ENCODE data around the gene ZSCAN10. TPM values are rescaled to one million over a fixed set of nuclear protein-coding genes. Genes with fewer than 3 reads are reported as not detected.
"Not testable (repeated sequence)": the region's sequence is repeated elsewhere in the genome, so short reads cannot be mapped to it uniquely, and the experiment has no call there.

The ZSCAN10 gene
- total RNA-seq, 1 donor from 2014 or later: not detected

- Histone ChIP-seq H3K4me3 (no peak overlapping the region), H3K27ac (no peak overlapping the region), H3K4me1 (no peaks in the 10 kb centered on the region), H3K9me3 (no peaks in the 10 kb centered on the region), H3K27me3 (no peaks in the 10 kb centered on the region), H3K36me3 (no peaks in the 10 kb centered on the region)
- no peak for DNase-seq (ENCODE audit: low spot score in 2 of 2)
- no peak for TF ChIP-seq CTCF (IDR thresholded peaks at IDR 0.05)
- intact Hi-C loops (cut with DNase I): no loop called here
Observed at GRCh38 chr16:3084491-3084890, 14.6 kb downstream of the ZSCAN10 start.

- DNase-seq (ENCODE audit: low spot score in 2 of 2); H3K4me3 ChIP-seq; H3K4me1 ChIP-seq; intact Hi-C loops (cut with DNase I); H3K27me3 ChIP-seq; H3K36me3 ChIP-seq; H3K27ac ChIP-seq; H3K9me3 ChIP-seq: not testable (repeated sequence)
Observed at GRCh38 chr16:3083408-3083807, 15.7 kb downstream of the ZSCAN10 start.

GRCh38 chr16:3081957-3082356 is 17.1 kb downstream of the ZSCAN10 start:
- H3K4me1 ChIP-seq; H3K27me3 ChIP-seq; H3K27ac ChIP-seq; H3K9me3 ChIP-seq; intact Hi-C loops (cut with DNase I); H3K36me3 ChIP-seq; H3K4me3 ChIP-seq; DNase-seq (ENCODE audit: low spot score in 2 of 2): not testable (repeated sequence)

- H3K4me1 ChIP-seq: no peaks in the 10 kb centered on the region
- no peak overlapping the region for H3K4me3 ChIP-seq
- no peaks in the 10 kb centered on the region for H3K9me3 ChIP-seq
- no peaks in the 10 kb centered on the region for H3K36me3 ChIP-seq
- TF ChIP-seq CTCF (IDR thresholded peaks at IDR 0.05): no peak
- DNase-seq (ENCODE audit: low spot score in 2 of 2): no peak
- no peaks in the 10 kb centered on the region for H3K27me3 ChIP-seq
- H3K27ac ChIP-seq: no peak overlapping the region
- intact Hi-C loops (cut with DNase I): no loop called here
Observed at GRCh38 chr16:3080024-3080423, 19.1 kb downstream of the ZSCAN10 start.

- intact Hi-C loops (cut with DNase I): no loop called here
Observed at GRCh38 chr16:3076577-3076976, 22.5 kb downstream of the ZSCAN10 start.

GRCh38 chr16:3075946-3076345 is 23.1 kb downstream of the ZSCAN10 start:
- H3K4me1 ChIP-seq; H3K36me3 ChIP-seq; H3K9me3 ChIP-seq; H3K27ac ChIP-seq; DNase-seq (ENCODE audit: low spot score in 2 of 2); H3K4me3 ChIP-seq; H3K27me3 ChIP-seq; intact Hi-C loops (cut with DNase I): not testable (repeated sequence)

More at GRCh38 chr16:3076577-3076976, 22.5 kb downstream of the ZSCAN10 start:
- Histone ChIP-seq H3K9me3 (no peaks in the 10 kb centered on the region), H3K4me1 (no peaks in the 10 kb centered on the region), H3K27ac (no peak overlapping the region), H3K4me3 (no peak overlapping the region), H3K27me3 (no peaks in the 10 kb centered on the region), H3K36me3 (no peaks in the 10 kb centered on the region)
- TF ChIP-seq CTCF (IDR thresholded peaks at IDR 0.05): no peak
- no peak for DNase-seq (ENCODE audit: low spot score in 2 of 2)

- no peak for DNase-seq (ENCODE audit: low spot score in 2 of 2)
- H3K4me1 ChIP-seq: no peaks in the 10 kb centered on the region
- no peak overlapping the region for H3K4me3 ChIP-seq
- no peak overlapping the region for H3K27ac ChIP-seq
- no peaks in the 10 kb centered on the region for H3K9me3 ChIP-seq
- no peak for TF ChIP-seq CTCF (IDR thresholded peaks at IDR 0.05)
- no peaks in the 10 kb centered on the region for H3K36me3 ChIP-seq
- intact Hi-C loops (cut with DNase I): no loop called here
- no peaks in the 10 kb centered on the region for H3K27me3 ChIP-seq
Observed at GRCh38 chr16:3075523-3075915, 23.6 kb downstream of the ZSCAN10 start.

All from ascending aorta (tissue), 2 donors.